GM23338 (cell line): ENCODE results near the gene MT1H.

Source experiments
- EZH2phosphoT487 ChIP-seq: fragments of 200-600 bp; sonication (generic); IDR thresholded peaks from one replicate; pipeline ENCODE4 v1.8.1; 2018; ENCODE audit warnings: antibody characterized with exemption; ENCODE audit not compliant: unreplicated experiment
- POLR2AphosphoS5 ChIP-seq: IDR thresholded peaks from 2 replicates; pipeline ENCODE4 v1.6.1; 2016; ENCODE audit warnings: antibody characterized with exemption, low read depth
- TF ChIP-seq, protein P1 (sequence below), 2 experiments: fragments of 200-600 bp in 1 of 2; sonication (generic) in 1 of 2; conservative IDR thresholded peaks; 2 replicates each; pipeline versions ENCODE4 v1.5.1 to v1.6.1; 2016 to 2017; ENCODE audit warnings: antibody characterized with exemption in 2 of 2, low read depth in 2 of 2, mild to moderate bottlenecking in 2 of 2, moderate library complexity in 1 of 2

DNA sequence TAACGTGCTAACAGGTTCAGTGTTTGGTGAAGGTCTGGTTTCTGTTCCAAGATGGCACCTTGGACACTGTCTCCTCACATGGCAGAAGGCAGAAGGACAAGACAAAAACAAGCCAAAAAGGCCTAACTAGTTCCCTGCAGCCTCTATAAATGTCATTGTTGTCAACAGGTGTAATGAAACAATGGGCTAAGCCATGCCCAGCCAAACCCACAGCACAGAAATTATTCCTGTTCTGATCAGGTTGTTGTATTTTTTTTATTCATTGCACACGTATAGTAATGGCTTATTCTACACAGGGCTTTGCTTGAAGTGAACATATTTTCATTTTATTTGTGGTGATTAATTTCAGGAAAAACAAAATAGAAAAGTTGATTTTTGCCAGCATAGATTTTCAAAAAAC lies 44.2 kb downstream of the MT1H start:
- TF ChIP-seq, protein P1, sequence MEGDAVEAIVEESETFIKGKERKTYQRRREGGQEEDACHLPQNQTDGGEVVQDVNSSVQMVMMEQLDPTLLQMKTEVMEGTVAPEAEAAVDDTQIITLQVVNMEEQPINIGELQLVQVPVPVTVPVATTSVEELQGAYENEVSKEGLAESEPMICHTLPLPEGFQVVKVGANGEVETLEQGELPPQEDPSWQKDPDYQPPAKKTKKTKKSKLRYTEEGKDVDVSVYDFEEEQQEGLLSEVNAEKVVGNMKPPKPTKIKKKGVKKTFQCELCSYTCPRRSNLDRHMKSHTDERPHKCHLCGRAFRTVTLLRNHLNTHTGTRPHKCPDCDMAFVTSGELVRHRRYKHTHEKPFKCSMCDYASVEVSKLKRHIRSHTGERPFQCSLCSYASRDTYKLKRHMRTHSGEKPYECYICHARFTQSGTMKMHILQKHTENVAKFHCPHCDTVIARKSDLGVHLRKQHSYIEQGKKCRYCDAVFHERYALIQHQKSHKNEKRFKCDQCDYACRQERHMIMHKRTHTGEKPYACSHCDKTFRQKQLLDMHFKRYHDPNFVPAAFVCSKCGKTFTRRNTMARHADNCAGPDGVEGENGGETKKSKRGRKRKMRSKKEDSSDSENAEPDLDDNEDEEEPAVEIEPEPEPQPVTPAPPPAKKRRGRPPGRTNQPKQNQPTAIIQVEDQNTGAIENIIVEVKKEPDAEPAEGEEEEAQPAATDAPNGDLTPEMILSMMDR (conservative IDR thresholded peaks at IDR 0.05; ENCODE audit: low read depth in 2 of 2) = no peak
- TF ChIP-seq EZH2phosphoT487 (no peak), POLR2AphosphoS5 (no peak)
